HG02973 (cell line): ENCODE data around the gene SLC4A8.

Source experiments
- ATAC-seq: cut with Tn5 transposase; IDR thresholded peaks from one replicate; pipeline ENCODE4 v1.9.1; 2021; ENCODE audit warnings: moderate library complexity; ENCODE audit not compliant: unreplicated experiment

SLC4A8 gene

GRCh38 chr12:51424662-51425539, at the start of gene SLC4A8:
TSS of gene SLC4A8 (plus strand) at chr12:51424831. CDS start at chr12:51424988, 157 bp downstream.
- ATAC-seq: peak; percentile 89

- no peak for ATAC-seq
Observed at GRCh38 chr12:51374856-51375255, 49.8 kb upstream of the SLC4A8 start.

GRCh38 chr12:51377099-51377984, 47.3 kb upstream of the SLC4A8 start:
- no peak for ATAC-seq

GRCh38 chr12:51378749-51379148, 45.9 kb upstream of the SLC4A8 start:
- no peak for ATAC-seq

GRCh38 chr12:51379571-51379970, 45.1 kb upstream of the SLC4A8 start:
- no peak for ATAC-seq

- no peak for ATAC-seq
Observed at GRCh38 chr12:51381226-51382079, 43.2 kb upstream of the SLC4A8 start.

- no peak for ATAC-seq
Observed at GRCh38 chr12:51382173-51382572, 42.5 kb upstream of the SLC4A8 start.

- ATAC-seq: no peak
Observed at GRCh38 chr12:51383269-51383905, 41.2 kb upstream of the SLC4A8 start.

GRCh38 chr12:51386351-51386750, 38.3 kb upstream of the SLC4A8 start:
- ATAC-seq: no peak

- ATAC-seq: no peak
Observed at GRCh38 chr12:51388069-51388799, 36.4 kb upstream of the SLC4A8 start.

- no peak for ATAC-seq
Observed at GRCh38 chr12:51388846-51389245, 35.8 kb upstream of the SLC4A8 start.

- no peak for ATAC-seq
Observed at GRCh38 chr12:51389302-51389999, 35.2 kb upstream of the SLC4A8 start.

GRCh38 chr12:51390457-51390856, 34.2 kb upstream of the SLC4A8 start:
- ATAC-seq: no peak

GRCh38 chr12:51390891-51391282, 33.7 kb upstream of the SLC4A8 start:
- no peak for ATAC-seq

- ATAC-seq: no peak
Observed at GRCh38 chr12:51391283-51392123, 33.1 kb upstream of the SLC4A8 start, which contains the start of gene GALNT6. TSS of gene GALNT6 (minus strand) at chr12:51391406. CDS start at chr12:51379781, 11,625 bp downstream.

- peak; percentile 23 for ATAC-seq
Observed at GRCh38 chr12:51392556-51393237, 31.9 kb upstream of the SLC4A8 start.
